ENCODE data around the gene PERM1. TPM values are rescaled to one million over a fixed set of nuclear protein-coding genes. Genes with fewer than 3 reads are reported as not detected.

The PERM1 gene
- total and polyA plus RNA-seq, 9 of the 15 experiments (the other 6 are each of a cell fraction or from before 2014, with no cell fraction given): not detected

- Histone ChIP-seq H3K27me3 (ENCODE audit: control insufficient read depth in 2 of 2, insufficient read depth in 2 of 2, low read length in 2 of 2) (peaks cover 0 to 8% of the 10 kb centered on the region in 2 experiments; a peak in 1 of 5 replicates), H4K20me1 (replicated peaks; ENCODE audit: control insufficient read depth, insufficient read depth, low read length) (peaks cover 11% of the 10 kb centered on the region; the same call in 1 of the 2 replicates), H3K9me1 (ENCODE audit: control insufficient read depth, insufficient read depth, low read length) (no peaks in the 10 kb centered on the region), H3K4me3 (peak overlapping the region; percentile 52; the same call in 1 of the 2 replicates), H3K4me2 (ENCODE audit: insufficient read depth, low read length) (no peak overlapping the region), H3K9ac (ENCODE audit: insufficient read depth in 1 of 2, low read depth in 2 of 2, low read length in 2 of 2) (peak overlapping the region in 1 of 2 experiments; percentile 43; a peak in 1 of 4 replicates), H3K4me1 (replicated peaks in 1 of 2; ENCODE audit: control insufficient read depth in 2 of 2, insufficient read depth in 2 of 2, low read length in 2 of 2) (peaks cover 7 to 76% of the 10 kb centered on the region in 2 experiments; a peak in 4 of 5 replicates), H3K79me2 (ENCODE audit: control insufficient read depth, insufficient read depth, low read length) (peaks cover 16% of the 10 kb centered on the region; the same call in 2 of the 3 replicates), H3K9me3 (replicated peaks; ENCODE audit: control insufficient read depth, insufficient read depth, low read depth, low read length) (no peaks in the 10 kb centered on the region), H3K27ac (ENCODE audit: extremely low read depth, low read depth, low read length) (no peak overlapping the region), H3K36me3 (ENCODE audit: control insufficient read depth, insufficient read depth, low read length) (no peaks in the 10 kb centered on the region), H2AFZ (ENCODE audit: low read depth, low read length) (no peak overlapping the region)
- no peak for FAIRE-seq
- intact Hi-C loops (cut with micrococcal nuclease) (no loop called here), in situ Hi-C loops (cut with MboI) (no loop called here)
- BruUV-seq (replicated peaks): TSS peak; percentile 33
- ChIA-PET CTCF (ENCODE audit: low intra/inter-chr PET ratio) (no interaction called here), POLR2A (interaction anchor here (0.7 to 1.9 kb wide), 6 partner anchors 14 to 205 kb away, joined by 3 to 8 read pairs (median 4); partner anchors contain the start of genes ISG15 and PERM1)
- peak in 2 of 4 experiments; percentile 26 to 49 for DNase-seq (ENCODE audit: extremely low read depth in 1 of 4, low spot score in 3 of 4)
- ATAC-seq: no peak
- WGBS (ENCODE audit: insufficient coverage, low coverage, missing lambda C conversion rate): 67% methylated on average over 46 of the region's 75 CpGs
- TF ChIP-seq CTCFL (IDR thresholded peaks at IDR 0.05; ENCODE audit: borderline replicate concordance, insufficient read depth, low read depth, low read length, poor library complexity, severe bottlenecking): peak; percentile 30
- no peak for TF ChIP-seq TARDBP (IDR thresholded peaks at IDR 0.05)
- TF ChIP-seq ZBTB33 (CRISPR knock-in tag; IDR thresholded peaks at IDR 0.05): peak; percentile 94
- no peak for TF ChIP-seq PBX2 (CRISPR knock-in tag; IDR thresholded peaks at IDR 0.05; ENCODE audit: low read depth)
- TF ChIP-seq PBX2 (tag; conservative IDR thresholded peaks at IDR 0.05; ENCODE audit: low read depth): no peak
- 0 out of 2 replicates have a peak, but pooled peaks have one; percentile 28 for TF ChIP-seq ZNF232 (CRISPR knock-in tag; IDR thresholded peaks at IDR 0.05)
- TF ChIP-seq RBFOX2 (IDR thresholded peaks at IDR 0.05; ENCODE audit: low read depth, low read length): peak; percentile 54
- TF ChIP-seq NRF1 (conservative IDR thresholded peaks at IDR 0.05 in 1 of 2, IDR thresholded peaks at IDR 0.05 in 1 of 2): peak; percentile 32 to 37; a peak in 1 of 4 replicates
- TF ChIP-seq ZNF740 (CRISPR knock-in tag; IDR thresholded peaks at IDR 0.05): peak; percentile 87
- no peak for TF ChIP-seq ZNF740 (tag; IDR thresholded peaks at IDR 0.05)
These were observed 16.3 kb upstream of the PERM1 start for GRCh38 chr1:997993-998744.

Measured in K562 (cell line).